MG63 (cell line): ENCODE results near the gene GSS. TPM values are rescaled to one million over a fixed set of nuclear protein-coding genes. Genes with fewer than 3 reads are reported as not detected.

Source experiments
- DNase-seq: peaks from one replicate; pipeline ENCODE4 v3.0.0-alpha.2; 2020
- H3K27me3 ChIP-seq: fragments of 250-450 bp; sonication (Bioruptor Pico); 2 replicates; pipeline ENCODE4 v1.5.1; 2020; ENCODE audit warnings: mild to moderate bottlenecking, moderate library complexity
- H3K36me3 ChIP-seq: fragments of 250-450 bp; sonication (Bioruptor Pico); 2 replicates; pipeline ENCODE4 v1.5.1; 2020; ENCODE audit warnings: mild to moderate bottlenecking, moderate library complexity
- H3K4me3 ChIP-seq: fragments of 250-450 bp; sonication (Bioruptor Pico); 2 replicates; pipeline ENCODE4 v1.5.1; 2020; ENCODE audit warnings: mild to moderate bottlenecking, moderate library complexity
- H3K9me3 ChIP-seq: fragments of 250-450 bp; sonication (Bioruptor Pico); 2 replicates; pipeline ENCODE4 v1.5.1; 2020; ENCODE audit warnings: mild to moderate bottlenecking, moderate library complexity
- total RNA-seq: library from RNA; depleted of rRNA; stranded (reverse); fragments of >200 nt; shearing (Covaris generic); gene quantifications from 2 replicates; pipeline ENCODE4 v1.2.3, GENCODE V29; 2014; ENCODE audit warnings: low replicate concordance

GSS gene
- total RNA-seq, 1 experiment from 2014 or later = 107 TPM

GRCh38 chr20:34942301-34942700, 13.3 kb downstream of the GSS start:
- no peak for DNase-seq
- Histone ChIP-seq H3K36me3 (peaks cover 71% of the 10 kb centered on the region), H3K4me3 (no peak overlapping the region), H3K9me3 (no peaks in the 10 kb centered on the region), H3K27me3 (no peaks in the 10 kb centered on the region)

GRCh38 chr20:34941226-34941625, 14.4 kb downstream of the GSS start:
- H3K36me3 ChIP-seq = peaks cover 70% of the 10 kb centered on the region
- no peaks in the 10 kb centered on the region for H3K27me3 ChIP-seq
- no peak for DNase-seq
- H3K9me3 ChIP-seq = no peaks in the 10 kb centered on the region
- H3K4me3 ChIP-seq = no peak overlapping the region

GRCh38 chr20:34940081-34940481, 15.5 kb downstream of the GSS start:
- peaks cover 68% of the 10 kb centered on the region for H3K36me3 ChIP-seq
- DNase-seq = no peak
- no peak overlapping the region for H3K4me3 ChIP-seq
- H3K9me3 ChIP-seq = no peaks in the 10 kb centered on the region
- H3K27me3 ChIP-seq = no peaks in the 10 kb centered on the region

- Histone ChIP-seq H3K36me3 (peaks cover 63% of the 10 kb centered on the region), H3K27me3 (no peaks in the 10 kb centered on the region), H3K9me3 (no peaks in the 10 kb centered on the region), H3K4me3 (no peak overlapping the region)
- DNase-seq = peak; percentile 77
Observed at GRCh38 chr20:34938466-34939163, 17.0 kb downstream of the GSS start.

GRCh38 chr20:34931771-34932170, 23.8 kb downstream of the GSS start:
- Histone ChIP-seq H3K27me3 (no peaks in the 10 kb centered on the region), H3K4me3 (no peak overlapping the region), H3K9me3 (no peaks in the 10 kb centered on the region), H3K36me3 (peaks cover 49% of the 10 kb centered on the region)
- no peak for DNase-seq

- no peaks in the 10 kb centered on the region for H3K27me3 ChIP-seq
- H3K36me3 ChIP-seq = peaks cover 56% of the 10 kb centered on the region
- peaks cover under 1% of the 10 kb centered on the region; the same call in 1 of the 2 replicates for H3K9me3 ChIP-seq
Observed at GRCh38 chr20:34928411-34928810, 27.2 kb downstream of the GSS start.

GRCh38 chr20:34927736-34928135, 27.9 kb downstream of the GSS start:
- Histone ChIP-seq H3K27me3 (no peaks in the 10 kb centered on the region), H3K9me3 (peaks cover 2% of the 10 kb centered on the region; the same call in 1 of the 2 replicates), H3K4me3 (no peak overlapping the region), H3K36me3 (peaks cover 59% of the 10 kb centered on the region)
- DNase-seq = no peak

More at GRCh38 chr20:34928411-34928810, 27.2 kb downstream of the GSS start:
- H3K4me3 ChIP-seq = no peak overlapping the region
- DNase-seq = no peak

GRCh38 chr20:34926581-34926980, 29.0 kb downstream of the GSS start:
- peaks cover 53% of the 10 kb centered on the region for H3K36me3 ChIP-seq

GRCh38 chr20:34925981-34926380, 29.6 kb downstream of the GSS start:
- H3K27me3 ChIP-seq = no peaks in the 10 kb centered on the region

More at GRCh38 chr20:34926581-34926980, 29.0 kb downstream of the GSS start:
- Histone ChIP-seq H3K9me3 (peaks cover 2% of the 10 kb centered on the region; the same call in 1 of the 2 replicates), H3K27me3 (no peaks in the 10 kb centered on the region), H3K4me3 (no peak overlapping the region)
- no peak for DNase-seq

GRCh38 chr20:34925341-34925740, 30.3 kb downstream of the GSS start:
- no peak for DNase-seq
- H3K27me3 ChIP-seq = no peaks in the 10 kb centered on the region
- H3K36me3 ChIP-seq = peaks cover 57% of the 10 kb centered on the region
- H3K4me3 ChIP-seq = no peak overlapping the region
- H3K9me3 ChIP-seq = peaks cover 2% of the 10 kb centered on the region; the same call in 1 of the 2 replicates

More at GRCh38 chr20:34925981-34926380, 29.6 kb downstream of the GSS start:
- Histone ChIP-seq H3K4me3 (no peak overlapping the region), H3K36me3 (peaks cover 55% of the 10 kb centered on the region), H3K9me3 (peaks cover 2% of the 10 kb centered on the region; the same call in 1 of the 2 replicates)
- no peak for DNase-seq

- peaks cover 47% of the 10 kb centered on the region for H3K36me3 ChIP-seq
- H3K4me3 ChIP-seq = no peak overlapping the region
- H3K9me3 ChIP-seq = peaks cover 2% of the 10 kb centered on the region; the same call in 1 of the 2 replicates
- H3K27me3 ChIP-seq = no peaks in the 10 kb centered on the region
- no peak for DNase-seq
Observed at GRCh38 chr20:34923414-34923813, 32.2 kb downstream of the GSS start.

- DNase-seq = peak; percentile 70
- Histone ChIP-seq H3K27me3 (no peaks in the 10 kb centered on the region), H3K36me3 (peaks cover 42% of the 10 kb centered on the region), H3K9me3 (peaks cover 2% of the 10 kb centered on the region; the same call in 1 of the 2 replicates), H3K4me3 (no peak overlapping the region)
Observed at GRCh38 chr20:34922654-34923381, 32.8 kb downstream of the GSS start.

GRCh38 chr20:34921436-34921835, 34.2 kb downstream of the GSS start:
- Histone ChIP-seq H3K27me3 (no peaks in the 10 kb centered on the region), H3K4me3 (no peak overlapping the region), H3K9me3 (peaks cover 2% of the 10 kb centered on the region; the same call in 1 of the 2 replicates), H3K36me3 (peaks cover 35% of the 10 kb centered on the region)
- no peak for DNase-seq

GRCh38 chr20:34920055-34920454, 35.6 kb downstream of the GSS start:
- Histone ChIP-seq H3K9me3 (peaks cover 2% of the 10 kb centered on the region; the same call in 1 of the 2 replicates), H3K4me3 (no peak overlapping the region), H3K36me3 (peaks cover 21% of the 10 kb centered on the region), H3K27me3 (no peaks in the 10 kb centered on the region)
- DNase-seq = no peak

- Histone ChIP-seq H3K9me3 (no peaks in the 10 kb centered on the region), H3K36me3 (0 out of 2 replicates have a peak, but pooled peaks cover 11% of the 10 kb centered on the region), H3K4me3 (no peak overlapping the region), H3K27me3 (no peaks in the 10 kb centered on the region)
- DNase-seq = no peak
Observed at GRCh38 chr20:34916774-34917354, 38.7 kb downstream of the GSS start.

GRCh38 chr20:34915749-34916455, 39.7 kb downstream of the GSS start:
- H3K27me3 ChIP-seq = no peaks in the 10 kb centered on the region
- no peak for DNase-seq
- 0 out of 2 replicates have a peak, but pooled peaks cover 2% of the 10 kb centered on the region for H3K36me3 ChIP-seq
- no peaks in the 10 kb centered on the region for H3K9me3 ChIP-seq
- H3K4me3 ChIP-seq = no peak overlapping the region
